RWPE2 (cell line): ENCODE data around the gene TTC28.

Experiments
- ATAC-seq: fragments of 200-7000 bp; cut with Tn5 transposase; 3 replicates; pipeline ENCODE4 v1.9.1; 2021; ENCODE audit warnings: low read depth
- DNase-seq: peaks from one replicate; pipeline ENCODE4 v3.0.0-alpha.2; 2020; ENCODE audit warnings: low spot score
- H3K27ac ChIP-seq: fragments of 450-650 bp; 2 replicates; pipeline ENCODE4 v1.5.1; 2017; ENCODE audit warnings: mild to moderate bottlenecking; ENCODE audit not compliant: poor library complexity, severe bottlenecking
- H3K27me3 ChIP-seq: fragments of 250-450 bp; sonication (Bioruptor Pico); 2 replicates; pipeline ENCODE4 v1.5.1; 2021; ENCODE audit warnings: mild to moderate bottlenecking, moderate library complexity; ENCODE audit not compliant: insufficient read depth, poor library complexity, severe bottlenecking
- H3K36me3 ChIP-seq: fragments of 250-450 bp; sonication (Bioruptor Pico); 2 replicates; pipeline ENCODE4 v1.5.1; 2020; ENCODE audit warnings: low read depth, mild to moderate bottlenecking, moderate library complexity
- H3K4me1 ChIP-seq: fragments of 250-450 bp; sonication (Bioruptor Pico); 2 replicates; pipeline ENCODE4 v1.5.1; 2021; ENCODE audit warnings: mild to moderate bottlenecking, moderate library complexity; ENCODE audit not compliant: insufficient read depth, poor library complexity, severe bottlenecking
- H3K4me3 ChIP-seq: fragments of 250-450 bp; sonication (Bioruptor Pico); 2 replicates; pipeline ENCODE4 v1.5.1; 2021; ENCODE audit warnings: mild to moderate bottlenecking, moderate library complexity; ENCODE audit not compliant: severe bottlenecking
- H3K9me3 ChIP-seq: fragments of 250-450 bp; sonication (Bioruptor Pico); 2 replicates; pipeline ENCODE4 v1.5.1; 2021; ENCODE audit warnings: mild to moderate bottlenecking, moderate library complexity; ENCODE audit not compliant: severe bottlenecking
- TF ChIP-seq, protein P1 (sequence below): fragments of 450-650 bp; IDR thresholded peaks from one replicate; pipeline ENCODE4 v1.5.1; 2017; ENCODE audit warnings: mild to moderate bottlenecking, moderate library complexity; ENCODE audit not compliant: poor library complexity, severe bottlenecking

The TTC28 gene

DNA sequence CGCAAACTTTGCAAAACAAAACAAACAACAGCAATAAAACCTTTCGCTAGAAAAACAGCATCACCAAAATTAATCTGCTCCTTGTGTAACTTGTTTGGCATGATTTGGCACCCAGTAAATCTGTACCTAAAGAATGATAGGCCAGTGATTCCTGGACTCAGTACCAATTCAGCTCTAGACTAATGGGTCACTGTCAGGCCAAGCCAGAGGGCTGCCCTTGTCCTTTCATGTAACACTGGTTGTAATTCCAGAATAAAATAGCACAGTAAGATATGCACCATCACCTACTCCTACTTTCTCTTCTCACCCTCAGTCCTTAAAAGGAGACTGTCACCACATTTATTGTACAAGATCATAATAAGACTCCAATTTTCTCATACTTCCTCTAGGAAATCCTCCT lies 419.0 kb downstream of the TTC28 start:
- H3K9me3 ChIP-seq, result no peaks in the 10 kb centered on the region
- ATAC-seq, result no peak
- no peaks in the 10 kb centered on the region for H3K36me3 ChIP-seq
- H3K27ac ChIP-seq, result no peak overlapping the region
- H3K27me3 ChIP-seq, result no peaks in the 10 kb centered on the region
- H3K4me3 ChIP-seq, result no peak overlapping the region
- TF ChIP-seq, protein P1, sequence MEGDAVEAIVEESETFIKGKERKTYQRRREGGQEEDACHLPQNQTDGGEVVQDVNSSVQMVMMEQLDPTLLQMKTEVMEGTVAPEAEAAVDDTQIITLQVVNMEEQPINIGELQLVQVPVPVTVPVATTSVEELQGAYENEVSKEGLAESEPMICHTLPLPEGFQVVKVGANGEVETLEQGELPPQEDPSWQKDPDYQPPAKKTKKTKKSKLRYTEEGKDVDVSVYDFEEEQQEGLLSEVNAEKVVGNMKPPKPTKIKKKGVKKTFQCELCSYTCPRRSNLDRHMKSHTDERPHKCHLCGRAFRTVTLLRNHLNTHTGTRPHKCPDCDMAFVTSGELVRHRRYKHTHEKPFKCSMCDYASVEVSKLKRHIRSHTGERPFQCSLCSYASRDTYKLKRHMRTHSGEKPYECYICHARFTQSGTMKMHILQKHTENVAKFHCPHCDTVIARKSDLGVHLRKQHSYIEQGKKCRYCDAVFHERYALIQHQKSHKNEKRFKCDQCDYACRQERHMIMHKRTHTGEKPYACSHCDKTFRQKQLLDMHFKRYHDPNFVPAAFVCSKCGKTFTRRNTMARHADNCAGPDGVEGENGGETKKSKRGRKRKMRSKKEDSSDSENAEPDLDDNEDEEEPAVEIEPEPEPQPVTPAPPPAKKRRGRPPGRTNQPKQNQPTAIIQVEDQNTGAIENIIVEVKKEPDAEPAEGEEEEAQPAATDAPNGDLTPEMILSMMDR, result no peak
- no peak for DNase-seq
- H3K4me1 ChIP-seq, result no peaks in the 10 kb centered on the region

DNA sequence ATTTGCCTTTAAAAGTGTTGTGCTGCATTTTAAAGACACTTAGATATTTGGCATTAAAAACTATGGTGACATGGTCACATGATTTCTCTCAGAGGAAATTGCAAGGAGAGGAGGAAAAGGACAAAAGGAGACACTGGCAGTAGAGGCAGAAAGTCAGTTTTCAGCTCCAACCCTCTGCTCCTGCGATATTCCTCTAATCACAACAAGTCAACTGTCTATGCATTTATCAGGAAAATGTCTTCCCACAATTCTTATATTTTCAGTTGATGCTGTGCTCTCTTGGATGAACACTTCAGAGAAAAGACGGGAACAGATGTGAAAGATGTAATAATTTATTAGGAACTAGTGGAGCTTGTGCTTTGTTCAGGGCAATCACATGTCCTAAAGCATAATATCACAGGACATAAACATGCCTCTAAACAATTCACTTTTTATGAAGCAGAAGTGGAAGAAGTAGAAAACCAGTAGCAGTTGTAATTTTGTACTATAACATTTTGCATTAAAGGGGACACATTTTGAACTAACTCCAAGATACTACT lies 419.8 kb downstream of the TTC28 start:
- no peaks in the 10 kb centered on the region for H3K4me1 ChIP-seq
- H3K27me3 ChIP-seq, result no peaks in the 10 kb centered on the region
- TF ChIP-seq, protein P1, result no peak
- DNase-seq (no peak), ATAC-seq (no peak)
- H3K9me3 ChIP-seq, result no peaks in the 10 kb centered on the region
- H3K36me3 ChIP-seq, result no peaks in the 10 kb centered on the region
- no peak overlapping the region for H3K27ac ChIP-seq
- H3K4me3 ChIP-seq, result no peak overlapping the region

DNA sequence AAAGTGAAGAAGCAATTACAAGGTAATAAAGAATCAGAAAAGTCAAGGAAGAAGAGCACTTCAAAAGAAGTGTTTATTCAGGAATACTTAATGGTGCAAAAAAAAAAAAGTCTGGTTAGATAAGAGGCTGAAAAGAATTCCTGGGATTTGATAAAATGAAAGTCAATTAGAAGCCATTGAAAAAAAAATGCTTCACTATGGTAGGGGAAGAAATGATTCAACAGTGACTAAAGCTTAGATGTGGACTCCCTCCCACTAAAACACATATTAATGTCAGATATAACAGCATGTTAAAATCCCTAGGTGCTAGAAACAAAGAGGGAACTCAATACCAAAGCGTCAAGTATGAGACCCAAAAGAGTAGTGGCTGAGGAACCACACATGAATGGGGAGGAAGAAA lies 425.2 kb downstream of the TTC28 start:
- Histone ChIP-seq H3K9me3 (no peaks in the 10 kb centered on the region), H3K27me3 (no peaks in the 10 kb centered on the region), H3K27ac (no peak overlapping the region), H3K4me1 (no peaks in the 10 kb centered on the region), H3K4me3 (no peak overlapping the region), H3K36me3 (no peaks in the 10 kb centered on the region)
- TF ChIP-seq, protein P1, result no peak
- ATAC-seq (no peak), DNase-seq (no peak)

DNA sequence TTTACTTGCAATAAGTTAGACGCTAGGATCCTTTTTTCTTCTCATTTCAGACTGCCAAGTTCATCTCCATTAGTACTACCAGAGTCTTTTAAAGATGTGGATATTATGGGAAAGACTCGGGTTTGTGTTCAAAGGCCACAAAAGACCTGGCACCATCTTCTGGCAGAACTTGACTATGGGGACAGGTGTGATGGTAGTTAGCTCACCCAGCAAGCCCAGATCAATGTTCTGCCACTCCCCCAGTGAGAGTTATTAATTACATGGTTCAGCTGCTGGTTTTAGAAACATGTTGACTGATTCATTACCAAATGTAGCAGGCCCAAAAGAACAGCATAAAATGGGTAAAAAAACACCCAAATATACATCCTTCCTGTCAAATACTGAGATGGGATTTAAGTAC lies 427.1 kb downstream of the TTC28 start:
- ATAC-seq (no peak), DNase-seq (no peak)
- H3K27ac ChIP-seq, result no peak overlapping the region
- TF ChIP-seq, protein P1, result no peak
- H3K27me3 ChIP-seq, result no peaks in the 10 kb centered on the region
- H3K36me3 ChIP-seq, result no peaks in the 10 kb centered on the region
- H3K4me3 ChIP-seq, result no peak overlapping the region
- no peaks in the 10 kb centered on the region for H3K4me1 ChIP-seq
- no peaks in the 10 kb centered on the region for H3K9me3 ChIP-seq

DNA sequence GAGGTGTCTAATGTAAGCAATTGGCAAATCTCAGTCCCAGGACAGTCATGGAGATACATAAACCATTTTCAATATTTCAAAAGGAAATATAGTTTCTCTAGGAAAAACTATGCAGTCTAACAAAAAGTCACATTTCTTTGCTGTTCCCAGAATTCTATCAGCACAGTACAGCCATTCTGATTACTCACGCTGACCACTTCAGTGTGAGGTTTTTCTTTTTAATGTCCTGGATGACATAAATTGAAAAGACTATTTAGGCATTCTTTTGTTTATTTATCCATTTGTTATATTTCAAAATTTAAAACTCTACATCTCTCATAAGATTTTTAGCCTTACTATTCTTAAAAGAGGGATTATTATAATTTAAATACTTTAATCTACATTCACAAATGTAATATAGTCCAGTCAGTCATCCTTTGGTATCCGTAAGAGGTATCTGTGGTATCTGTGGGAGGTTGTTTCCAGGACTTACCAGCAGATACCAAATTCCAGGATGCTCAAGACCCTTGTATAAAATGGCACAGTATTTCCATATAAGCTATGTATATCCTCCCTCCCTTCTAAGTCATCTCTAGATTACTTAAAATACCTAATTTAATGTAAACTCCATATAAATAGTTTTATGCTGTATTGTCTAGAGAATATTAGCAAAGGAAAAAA lies 429.5 kb downstream of the TTC28 start:
- no peaks in the 10 kb centered on the region for H3K4me1 ChIP-seq
- TF ChIP-seq, protein P1, result no peak
- ATAC-seq (no peak), DNase-seq (no peak)
- no peak overlapping the region for H3K4me3 ChIP-seq
- H3K36me3 ChIP-seq, result no peaks in the 10 kb centered on the region
- no peaks in the 10 kb centered on the region for H3K9me3 ChIP-seq
- no peak overlapping the region for H3K27ac ChIP-seq
- H3K27me3 ChIP-seq, result no peaks in the 10 kb centered on the region
